ENCODE data around the gene MTSS2. TPM values are rescaled to one million over a fixed set of nuclear protein-coding genes. Genes with fewer than 3 reads are reported as not detected.
"Not testable (repeated sequence)": the region's sequence is repeated elsewhere in the genome, so short reads cannot be mapped to it uniquely, and the experiment has no call there.

The MTSS2 gene
- total RNA-seq, 4 donors from 2014 or later = 74.9 to 238 (median 130) TPM

- H3K27me3 ChIP-seq = no peaks in the 10 kb centered on the region
- no peaks in the 10 kb centered on the region for H3K36me3 ChIP-seq
- no peaks in the 10 kb centered on the region for H3K9me3 ChIP-seq
- intact Hi-C loops (cut with DNase I) = no loop called here
- 88% methylated on average over 15 of the region's 15 CpGs for WGBS
- TF ChIP-seq POLR2AphosphoS5 (IDR thresholded peaks at IDR 0.05) (no peak), EP300 (IDR thresholded peaks at IDR 0.05) (no peak), POLR2A (IDR thresholded peaks at IDR 0.05; ENCODE audit: low read depth) (no peak)
- TF ChIP-seq, protein P1, sequence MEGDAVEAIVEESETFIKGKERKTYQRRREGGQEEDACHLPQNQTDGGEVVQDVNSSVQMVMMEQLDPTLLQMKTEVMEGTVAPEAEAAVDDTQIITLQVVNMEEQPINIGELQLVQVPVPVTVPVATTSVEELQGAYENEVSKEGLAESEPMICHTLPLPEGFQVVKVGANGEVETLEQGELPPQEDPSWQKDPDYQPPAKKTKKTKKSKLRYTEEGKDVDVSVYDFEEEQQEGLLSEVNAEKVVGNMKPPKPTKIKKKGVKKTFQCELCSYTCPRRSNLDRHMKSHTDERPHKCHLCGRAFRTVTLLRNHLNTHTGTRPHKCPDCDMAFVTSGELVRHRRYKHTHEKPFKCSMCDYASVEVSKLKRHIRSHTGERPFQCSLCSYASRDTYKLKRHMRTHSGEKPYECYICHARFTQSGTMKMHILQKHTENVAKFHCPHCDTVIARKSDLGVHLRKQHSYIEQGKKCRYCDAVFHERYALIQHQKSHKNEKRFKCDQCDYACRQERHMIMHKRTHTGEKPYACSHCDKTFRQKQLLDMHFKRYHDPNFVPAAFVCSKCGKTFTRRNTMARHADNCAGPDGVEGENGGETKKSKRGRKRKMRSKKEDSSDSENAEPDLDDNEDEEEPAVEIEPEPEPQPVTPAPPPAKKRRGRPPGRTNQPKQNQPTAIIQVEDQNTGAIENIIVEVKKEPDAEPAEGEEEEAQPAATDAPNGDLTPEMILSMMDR (IDR thresholded peaks at IDR 0.05) = no peak
- DNase-seq (ENCODE audit: extremely low spot score) = no peak
- H3K4me1 ChIP-seq = peaks cover 0 to 15% (median 10%) of the 10 kb centered on the region in 4 donors
- no peak overlapping the region for H3K4me3 ChIP-seq
- H3K27ac ChIP-seq (replicated peaks in 1 of 4) = peak overlapping the region in 2 of 4 donors; percentile 21 to 69
Observed at GRCh38 chr16:70647441-70648359, 38.2 kb downstream of the MTSS2 start.

DNA sequence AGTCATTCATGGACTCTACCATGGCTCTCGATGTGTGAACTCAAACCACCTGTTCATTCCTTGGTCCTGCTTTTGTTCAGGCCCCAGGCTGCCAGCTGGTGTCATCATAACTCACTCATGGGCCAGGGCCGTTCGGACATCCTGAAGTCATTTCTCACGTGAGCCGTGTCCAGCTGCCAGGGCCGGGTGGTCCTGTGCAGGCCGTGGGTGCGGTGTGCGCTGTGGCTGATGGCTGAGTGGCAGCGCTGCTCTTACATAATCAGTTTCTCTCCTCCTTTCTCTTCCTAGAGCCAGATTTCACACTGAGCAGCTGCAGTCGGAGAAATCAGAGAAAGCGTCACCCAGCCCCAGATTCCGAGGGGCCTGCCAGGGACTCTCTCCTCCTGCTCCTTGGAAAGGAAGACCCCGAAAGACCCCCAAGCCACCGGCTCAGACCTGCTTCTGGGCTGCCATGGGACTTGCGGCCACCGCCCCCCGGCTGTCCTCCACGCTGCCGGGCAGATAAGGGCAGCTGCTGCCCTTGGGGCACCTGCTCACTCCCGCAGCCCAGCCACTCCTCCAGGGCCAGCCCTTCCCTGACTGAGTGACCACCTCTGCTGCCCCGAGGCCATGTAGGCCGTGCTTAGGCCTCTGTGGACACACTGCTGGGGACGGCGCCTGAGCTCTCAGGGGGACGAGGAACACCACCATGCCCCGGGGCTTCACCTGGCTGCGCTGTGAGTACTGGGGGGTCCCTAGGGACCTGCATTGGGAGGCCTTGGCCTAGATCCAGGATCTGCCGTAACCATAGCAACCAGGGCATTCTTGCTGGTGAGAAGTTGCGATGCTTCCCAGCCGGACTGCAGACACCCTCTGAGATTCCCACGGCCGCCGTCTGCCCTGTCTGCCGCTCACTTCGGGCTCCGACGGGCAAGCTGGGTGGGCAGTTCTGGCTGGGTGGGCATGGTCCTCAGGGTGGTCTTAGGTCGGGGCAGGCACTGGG, 39.3 kb downstream of the MTSS2 start, which contains the start of gene IL34:
Gene IL34, plus strand, starts transcription at position 300 of the 982 bp plus-strand sequence. Its CDS starts 389 bp downstream, at position 689.
- H3K27me3 ChIP-seq = no peaks in the 10 kb centered on the region
- H3K9me3 ChIP-seq = no peaks in the 10 kb centered on the region
- WGBS = 59% methylated on average over 22 of the region's 39 CpGs
- intact Hi-C loops (cut with DNase I) = no loop called here
- peak within 1 kb of the TSS; percentile 21 to 69 (median 51) for H3K27ac ChIP-seq (replicated peaks in 1 of 4)
- TF ChIP-seq POLR2A (IDR thresholded peaks at IDR 0.05; ENCODE audit: low read depth) = no peak
- no peak for TF ChIP-seq EP300 (IDR thresholded peaks at IDR 0.05)
- TF ChIP-seq POLR2AphosphoS5 (IDR thresholded peaks at IDR 0.05) = no peak
- TF ChIP-seq, protein P1 (IDR thresholded peaks at IDR 0.05) = no peak
- H3K4me3 ChIP-seq = peak within 1 kb of the TSS in 3 of 4 donors; percentile 14 to 40 (median 21)
- DNase-seq (ENCODE audit: extremely low spot score) = no peak
- H3K4me1 ChIP-seq = peaks cover 0 to 15% (median 10%) of the 10 kb centered on the region in 4 donors
- no peaks in the 10 kb centered on the region for H3K36me3 ChIP-seq

GRCh38 chr16:70644763-70645597, 40.9 kb downstream of the MTSS2 start:
- H3K4me3 ChIP-seq = no peak overlapping the region
- H3K27me3 ChIP-seq = no peaks in the 10 kb centered on the region
- H3K9me3 ChIP-seq = no peaks in the 10 kb centered on the region
- H3K4me1 ChIP-seq = peaks cover 0 to 15% (median 10%) of the 10 kb centered on the region in 4 donors
- no peak overlapping the region for H3K27ac ChIP-seq (replicated peaks in 1 of 4)
- no peak for TF ChIP-seq POLR2A (IDR thresholded peaks at IDR 0.05; ENCODE audit: low read depth)
- TF ChIP-seq, protein P1 (IDR thresholded peaks at IDR 0.05) = no peak
- no peak for TF ChIP-seq POLR2AphosphoS5 (IDR thresholded peaks at IDR 0.05)
- no peak for TF ChIP-seq EP300 (IDR thresholded peaks at IDR 0.05)
- DNase-seq (ENCODE audit: extremely low spot score) = no peak
- intact Hi-C loops (cut with DNase I) = no loop called here
- 89% methylated on average over 10 of the region's 10 CpGs for WGBS
- no peaks in the 10 kb centered on the region for H3K36me3 ChIP-seq

DNA sequence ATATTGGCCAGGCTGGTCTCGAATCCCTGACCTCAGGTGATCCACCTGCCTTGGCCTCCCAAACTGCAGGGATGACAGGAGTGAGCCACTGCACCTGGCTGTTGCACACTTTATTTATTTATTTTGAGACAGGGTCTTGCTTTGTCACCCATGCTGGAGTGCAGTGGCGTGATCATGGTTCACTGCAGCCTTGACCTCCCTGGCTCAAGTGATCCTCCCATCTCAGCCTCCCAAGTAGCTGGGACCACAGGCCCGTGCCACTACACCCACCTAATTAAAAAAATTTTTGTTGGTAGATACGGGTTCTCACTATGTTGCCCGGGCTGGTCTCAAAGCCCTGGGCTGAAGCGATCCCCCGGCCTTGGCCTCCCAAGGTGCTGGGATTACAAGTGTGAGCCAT, 42.6 kb downstream of the MTSS2 start:
- H3K9me3 ChIP-seq; H3K36me3 ChIP-seq; intact Hi-C loops (cut with DNase I); H3K27ac ChIP-seq (replicated peaks in 1 of 4); DNase-seq (ENCODE audit: extremely low spot score); H3K4me3 ChIP-seq; H3K27me3 ChIP-seq: not testable (repeated sequence)
- H3K4me1 ChIP-seq = peaks cover 4 to 25% (median 20%) of the 10 kb centered on the region in 4 donors
- WGBS = 91% methylated on average over 7 of the region's 7 CpGs

Data from esophagus muscularis mucosa (tissue), 4 donors.